ENCODE results near the gene LIMD2.

DNA sequence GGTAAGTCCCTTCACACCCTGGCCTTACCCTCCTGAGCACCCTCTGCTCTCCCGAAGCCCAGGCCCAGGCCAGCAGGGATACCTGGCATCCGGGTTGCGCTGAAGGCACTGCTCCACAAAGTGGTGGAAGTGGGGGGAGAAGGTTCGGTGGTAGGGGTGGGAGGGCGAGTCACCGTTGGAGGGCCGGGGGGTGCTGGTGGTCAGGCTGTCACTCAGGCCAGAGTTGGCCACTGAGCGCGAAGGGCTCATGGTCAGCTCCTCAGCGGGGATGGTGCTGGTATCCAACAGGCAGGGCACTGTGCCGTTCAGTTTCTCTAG is 4.3 kb upstream of the LIMD2 start:
- TF ChIP-seq MAFK (IDR thresholded peaks at IDR 0.05; ENCODE audit: low read depth, low read length) (no peak), KDM5A (IDR thresholded peaks at IDR 0.05; ENCODE audit: low read length) (no peak), POLR2AphosphoS5 (IDR thresholded peaks at IDR 0.05; ENCODE audit: low read depth, low read length) (no peak), RAD21 (IDR thresholded peaks at IDR 0.05 in 1 of 2, conservative IDR thresholded peaks at IDR 0.05 in 1 of 2; ENCODE audit: low read depth in 2 of 2, low read length in 2 of 2) (no peak), CBX8 (IDR thresholded peaks at IDR 0.05; ENCODE audit: borderline replicate concordance, low read depth, low read length) (no peak), EP300 (IDR thresholded peaks at IDR 0.05; ENCODE audit: borderline replicate concordance in 1 of 2, low read depth in 2 of 2, low read length in 2 of 2) (no peak)
- TF ChIP-seq, protein P1, sequence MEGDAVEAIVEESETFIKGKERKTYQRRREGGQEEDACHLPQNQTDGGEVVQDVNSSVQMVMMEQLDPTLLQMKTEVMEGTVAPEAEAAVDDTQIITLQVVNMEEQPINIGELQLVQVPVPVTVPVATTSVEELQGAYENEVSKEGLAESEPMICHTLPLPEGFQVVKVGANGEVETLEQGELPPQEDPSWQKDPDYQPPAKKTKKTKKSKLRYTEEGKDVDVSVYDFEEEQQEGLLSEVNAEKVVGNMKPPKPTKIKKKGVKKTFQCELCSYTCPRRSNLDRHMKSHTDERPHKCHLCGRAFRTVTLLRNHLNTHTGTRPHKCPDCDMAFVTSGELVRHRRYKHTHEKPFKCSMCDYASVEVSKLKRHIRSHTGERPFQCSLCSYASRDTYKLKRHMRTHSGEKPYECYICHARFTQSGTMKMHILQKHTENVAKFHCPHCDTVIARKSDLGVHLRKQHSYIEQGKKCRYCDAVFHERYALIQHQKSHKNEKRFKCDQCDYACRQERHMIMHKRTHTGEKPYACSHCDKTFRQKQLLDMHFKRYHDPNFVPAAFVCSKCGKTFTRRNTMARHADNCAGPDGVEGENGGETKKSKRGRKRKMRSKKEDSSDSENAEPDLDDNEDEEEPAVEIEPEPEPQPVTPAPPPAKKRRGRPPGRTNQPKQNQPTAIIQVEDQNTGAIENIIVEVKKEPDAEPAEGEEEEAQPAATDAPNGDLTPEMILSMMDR (IDR thresholded peaks at IDR 0.05; ENCODE audit: control extremely low read depth in 1 of 3, insufficient read depth in 1 of 3, low read depth in 1 of 3, low read length in 3 of 3) = no peak
